ENCODE data around the gene VMP1. TPM values are rescaled to one million over a fixed set of nuclear protein-coding genes. Genes with fewer than 3 reads are reported as not detected.

The VMP1 gene
- polyA plus RNA-seq, 2 of the 4 experiments (the other 2 are of a cell fraction): 395 to 726 TPM

GRCh38 chr17:59829217-59830006 lies 122.0 kb downstream of the VMP1 start (continued):
- TF ChIP-seq HOXB13 (CRISPR knock-in tag; IDR thresholded peaks at IDR 0.05; ENCODE audit: low read depth) (peak; percentile 60; the same call in 1 of the 2 replicates), ZC3H11A (IDR thresholded peaks at IDR 0.05) (no peak), TP53 (CRISPR knock-in tag; IDR thresholded peaks at IDR 0.05) (no peak; the same call in 1 of the 2 replicates), MYC (IDR thresholded peaks at IDR 0.05; ENCODE audit: borderline replicate concordance, low read length) (0 out of 2 replicates have a peak, but pooled peaks have one; percentile 17), POLR2AphosphoS2 (conservative IDR thresholded peaks at IDR 0.05; ENCODE audit: low read length) (no peak), HOXA7 (CRISPR knock-in tag; IDR thresholded peaks at IDR 0.05) (peak; percentile 94), ESRRA (IDR thresholded peaks at IDR 0.05; ENCODE audit: borderline replicate concordance, low read length) (peak; percentile 77; the same call in 1 of the 2 replicates), EHMT2 (IDR thresholded peaks at IDR 0.05; ENCODE audit: low read depth) (no peak), FOSL2 (IDR thresholded peaks at IDR 0.05) (peak; percentile 93), FOSL2 (CRISPR knock-in tag; IDR thresholded peaks at IDR 0.05) (peak; percentile 98), GATA3 (IDR thresholded peaks at IDR 0.05; ENCODE audit: borderline replicate concordance) (peak; percentile 99), JUNB (IDR thresholded peaks at IDR 0.05) (peak; percentile 97), HEYL (CRISPR knock-in tag; IDR thresholded peaks at IDR 0.05) (peak; percentile 51; the same call in 1 of the 2 replicates)

GRCh38 chr17:59830007-59830630 lies 122.7 kb downstream of the VMP1 start:
- TF ChIP-seq ZNF302 (CRISPR knock-in tag; IDR thresholded peaks at IDR 0.05) (peak; percentile 39), JUN (IDR thresholded peaks at IDR 0.05) (peak in 1 of 2 experiments; percentile 6; a peak in 2 of 5 replicates), HOXA7 (CRISPR knock-in tag; IDR thresholded peaks at IDR 0.05) (peak; percentile 57), ZSCAN20 (CRISPR knock-in tag; IDR thresholded peaks at IDR 0.05) (peak; percentile 59; the same call in 1 of the 2 replicates), REST (IDR thresholded peaks at IDR 0.05) (no peak), HOXB13 (CRISPR knock-in tag; IDR thresholded peaks at IDR 0.05; ENCODE audit: low read depth) (peak; percentile 97), FOXS1 (CRISPR knock-in tag; IDR thresholded peaks at IDR 0.05) (peak; percentile 78; the same call in 1 of the 2 replicates), NPAS2 (CRISPR knock-in tag; IDR thresholded peaks at IDR 0.05; ENCODE audit: borderline replicate concordance) (peak; percentile 35; the same call in 1 of the 2 replicates), HEYL (CRISPR knock-in tag; IDR thresholded peaks at IDR 0.05) (peak; percentile 87; the same call in 1 of the 2 replicates), CHD2 (IDR thresholded peaks at IDR 0.05; ENCODE audit: low read length, partially characterized antibody) (no peak), TFCP2L1 (CRISPR knock-in tag; IDR thresholded peaks at IDR 0.05) (peak; percentile 83), MAX (IDR thresholded peaks at IDR 0.05) (peak; percentile 62; the same call in 1 of the 2 replicates), EHF (CRISPR knock-in tag; IDR thresholded peaks at IDR 0.05) (peak; percentile 92), ATOH8 (CRISPR knock-in tag; IDR thresholded peaks at IDR 0.05; ENCODE audit: low read depth) (peak; percentile 98), HOXB5 (CRISPR knock-in tag; IDR thresholded peaks at IDR 0.05) (peak; percentile 94), GATA3 (IDR thresholded peaks at IDR 0.05; ENCODE audit: borderline replicate concordance) (no peak), CTCF (IDR thresholded peaks at IDR 0.05) (no peak), FOSB (CRISPR knock-in tag; IDR thresholded peaks at IDR 0.05) (peak; percentile 37)
- Histone ChIP-seq H3K9me3 (no peaks in the 10 kb centered on the region), H3K4me1 (peaks cover 84% of the 10 kb centered on the region), H3K27ac (peak overlapping the region; percentile 96 to 97), H3K4me2 (peak overlapping the region; percentile 83), H3K4me3 (peak overlapping the region; percentile 22; the same call in 1 of the 3 replicates)
- ChIA-PET POLR2A (interaction anchor here (0.6 to 9.2 kb wide), 10 partner anchors 11 to 76 kb away, joined by 3 to 375 read pairs (median 16); no protein-coding TSS in a partner anchor), CTCF (interaction anchor here (0.6 to 6.9 kb wide), 7 partner anchors 8 to 776 kb away, joined by 3 to 57 read pairs (median 3); no protein-coding TSS in a partner anchor)
- ATAC-seq (peak; percentile 55 to 56; a peak in 5 of 6 replicates), DNase-seq (ENCODE audit: low read depth in 1 of 2, low spot score in 1 of 2) (peak in 1 of 2 experiments; percentile 93), FAIRE-seq (no peak)
- 13% methylated on average over 3 of the region's 3 CpGs for WGBS (ENCODE audit: missing lambda C conversion rate)
